ENCODE measurements around the gene RRM1.

DNA sequence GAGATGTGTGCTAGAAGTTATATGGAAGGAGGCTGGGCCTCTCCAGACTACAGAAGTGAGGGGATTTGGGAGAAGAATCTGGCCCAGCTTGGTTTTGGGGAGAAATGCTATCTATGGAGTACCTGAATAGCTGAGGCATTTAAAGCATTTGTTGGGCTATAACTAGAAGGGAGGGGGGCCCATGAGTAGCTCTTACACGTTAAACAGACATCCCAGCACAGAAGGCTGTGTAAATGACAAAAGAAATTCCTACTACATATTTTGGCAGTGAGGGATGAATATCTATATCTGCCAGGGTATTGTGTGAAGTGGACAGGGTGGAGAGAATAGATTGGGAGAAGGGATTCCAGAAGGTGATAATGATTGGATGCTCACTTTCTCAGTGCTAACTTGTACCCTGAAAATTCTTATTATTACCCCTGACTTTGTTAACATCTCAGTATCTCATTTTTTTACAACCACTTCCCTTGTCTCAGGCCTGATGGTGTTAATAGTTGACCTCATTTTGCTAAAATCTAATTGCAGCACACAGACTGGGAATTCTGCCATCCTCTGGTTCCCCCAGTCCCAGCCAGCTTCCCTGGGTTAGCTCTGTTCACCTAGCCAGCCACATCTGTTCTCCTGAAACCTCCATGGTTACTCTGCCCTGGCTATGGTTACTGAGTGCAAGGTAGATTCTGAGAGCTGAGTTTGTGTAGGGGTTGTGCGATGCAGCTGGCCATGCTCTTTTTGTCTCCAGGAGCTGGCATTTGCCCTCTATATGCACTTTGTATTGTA, 28.8 kb upstream of the RRM1 start:
- TF ChIP-seq YY1 (IDR thresholded peaks at IDR 0.05; ENCODE audit: insufficient read depth, insufficient read length) (no peak), ZNF274 (IDR thresholded peaks at IDR 0.05; ENCODE audit: low read depth, low read length) (no peak)

Data from NT2/D1 (cell line).